AG10803 (cell line): ENCODE measurements around the gene CD14.
A peak's percentile ranks its signal among the peaks of the same experiment; 100 is the strongest.
"Not testable (repeated sequence)": the region's sequence is repeated elsewhere in the genome, so short reads cannot be mapped to it uniquely, and the experiment has no call there.

Experiments used
- DNase-seq: peaks from one replicate; pipeline ENCODE4 v3.0.0; 2010; ENCODE audit warnings: low read depth
- H3K4me3 ChIP-seq: 2 replicates; pipeline ENCODE4 v1.5.1; 2011; ENCODE audit warnings: mild to moderate bottlenecking, low read length, control low read depth
- CTCF ChIP-seq: conservative IDR thresholded peaks from 2 replicates; pipeline ENCODE4 v1.5.1; 2011; ENCODE audit warnings: mild to moderate bottlenecking, low read length, control low read depth, inconsistent platforms

Gene CD14

GRCh38 chr5:140594169-140594568, 38.8 kb downstream of the CD14 start:
- no peak overlapping the region for H3K4me3 ChIP-seq
- DNase-seq: no peak
- no peak for TF ChIP-seq CTCF

GRCh38 chr5:140593070-140593469, 39.9 kb downstream of the CD14 start:
- not testable (repeated sequence) for DNase-seq, H3K4me3 ChIP-seq

GRCh38 chr5:140591747-140592372, 41.1 kb downstream of the CD14 start:
- H3K4me3 ChIP-seq: no peak overlapping the region
- DNase-seq: peak; percentile 60
- TF ChIP-seq CTCF: no peak

GRCh38 chr5:140590861-140591260, 42.1 kb downstream of the CD14 start:
- TF ChIP-seq CTCF: no peak
- no peak overlapping the region for H3K4me3 ChIP-seq
- DNase-seq: no peak

- no peak for TF ChIP-seq CTCF
- H3K4me3 ChIP-seq: no peak overlapping the region
- peak; percentile 66 for DNase-seq
Measured at GRCh38 chr5:140588311-140589070, 44.5 kb downstream of the CD14 start.

- peak; percentile 52 for DNase-seq
- H3K4me3 ChIP-seq: no peak overlapping the region
- no peak for TF ChIP-seq CTCF
Measured at GRCh38 chr5:140587495-140587894, 45.5 kb downstream of the CD14 start.
